GM19025 (cell line): ENCODE results near the gene QSER1.
"Not testable (repeated sequence)": the region's sequence is repeated elsewhere in the genome, so short reads cannot be mapped to it uniquely, and the experiment has no call there.

Source experiments
- ATAC-seq: cut with Tn5 transposase; IDR thresholded peaks from one replicate; pipeline ENCODE4 v1.9.1; 2021; ENCODE audit warnings: mild to moderate bottlenecking, low read depth, moderate library complexity; ENCODE audit not compliant: unreplicated experiment

The QSER1 gene

GRCh38 chr11:32892355-32893092 lies at the start of gene QSER1:
TSS of gene QSER1 (plus strand) at chr11:32892811. CDS start at chr11:32893126, 315 bp downstream.
- ATAC-seq = peak; percentile 75

GRCh38 chr11:32843544-32843943 lies 49.1 kb upstream of the QSER1 start:
- no peak for ATAC-seq

- ATAC-seq = no peak
These were observed 45.1 kb upstream of the QSER1 start for GRCh38 chr11:32847511-32847910.

- no peak for ATAC-seq
These were observed 42.9 kb upstream of the QSER1 start for GRCh38 chr11:32849761-32850160.

GRCh38 chr11:32851251-32851650 lies 41.4 kb upstream of the QSER1 start:
- ATAC-seq = no peak

- ATAC-seq = no peak
These were observed 40.4 kb upstream of the QSER1 start for GRCh38 chr11:32852207-32852606.

GRCh38 chr11:32855601-32856000 lies 37.0 kb upstream of the QSER1 start:
- ATAC-seq = no peak

GRCh38 chr11:32858731-32859130 lies 33.9 kb upstream of the QSER1 start:
- no peak for ATAC-seq

GRCh38 chr11:32861850-32862577 lies 30.6 kb upstream of the QSER1 start:
- ATAC-seq = no peak

- ATAC-seq = no peak
These were observed 28.1 kb upstream of the QSER1 start for GRCh38 chr11:32864555-32864954.

GRCh38 chr11:32868752-32869151 lies 23.9 kb upstream of the QSER1 start:
- not testable (repeated sequence) for ATAC-seq

- ATAC-seq = no peak
These were observed 21.9 kb upstream of the QSER1 start for GRCh38 chr11:32870676-32871075.

- ATAC-seq = no peak
These were observed 18.5 kb upstream of the QSER1 start for GRCh38 chr11:32874132-32874531.

- ATAC-seq = no peak
These were observed 11.3 kb upstream of the QSER1 start for GRCh38 chr11:32881286-32881685.

- no peak for ATAC-seq
These were observed 9.2 kb upstream of the QSER1 start for GRCh38 chr11:32883421-32883820.

GRCh38 chr11:32884023-32884422 lies 8.6 kb upstream of the QSER1 start:
- no peak for ATAC-seq

- ATAC-seq = no peak
These were observed 7.7 kb upstream of the QSER1 start for GRCh38 chr11:32884770-32885384.

GRCh38 chr11:32885556-32885955 lies 7.1 kb upstream of the QSER1 start:
- ATAC-seq = no peak

- ATAC-seq = no peak
These were observed 6.4 kb upstream of the QSER1 start for GRCh38 chr11:32886180-32886579.

GRCh38 chr11:32887707-32888383 lies 4.8 kb upstream of the QSER1 start:
- ATAC-seq = not testable (repeated sequence)

- ATAC-seq = not testable (repeated sequence)
These were observed 4.3 kb upstream of the QSER1 start for GRCh38 chr11:32888384-32888710.
